Measurements from ENCODE around the gene TAF12. TPM values are rescaled to one million over a fixed set of nuclear protein-coding genes. Genes with fewer than 3 reads are reported as not detected.

TAF12 gene
- total RNA-seq, 1 donor from 2014 or later: 17.0 TPM

DNA sequence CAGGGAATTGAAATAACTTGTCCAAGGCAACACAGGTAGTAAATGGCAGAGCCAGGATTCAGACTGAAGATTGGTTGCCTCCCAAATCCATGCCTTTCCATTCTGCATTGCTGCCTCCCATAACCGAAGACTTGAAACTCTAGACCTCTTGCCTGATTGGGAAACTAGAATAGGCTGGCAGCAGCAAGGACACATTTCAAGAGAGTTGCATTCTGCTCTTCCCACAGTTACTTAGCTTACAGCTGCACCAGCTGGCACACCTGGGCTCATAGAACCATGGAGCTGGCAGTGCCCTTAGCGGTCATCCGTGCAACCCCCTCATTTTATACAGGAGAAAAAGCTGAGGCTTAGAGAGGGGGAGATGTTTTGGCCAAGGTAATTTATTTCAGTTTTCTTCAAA is 82.0 kb downstream of the TAF12 start:
- no peak for TF ChIP-seq CTCF (IDR thresholded peaks at IDR 0.05; ENCODE audit: unreplicated experiment)
- Mint-ChIP-seq H3K27ac (ENCODE audit: unreplicated experiment) (no peak overlapping the region), H3K27me3 (ENCODE audit: unreplicated experiment) (peaks cover 1% of the 10 kb centered on the region), H3K4me1 (ENCODE audit: unreplicated experiment) (no peaks in the 10 kb centered on the region), H3K4me3 (ENCODE audit: unreplicated experiment) (peak overlapping the region; percentile 8), H3K9me3 (ENCODE audit: unreplicated experiment) (no peaks in the 10 kb centered on the region), H3K36me3 (ENCODE audit: low read depth, unreplicated experiment) (peaks cover 17% of the 10 kb centered on the region)
- no peak for DNase-seq (ENCODE audit: low spot score)

Other genes starting within 250 kb of the TAF12 start
- gene RCC1, start 137.0 kb downstream of the TAF12 start, total RNA-seq (ENCODE audit: unreplicated experiment): 21.9 TPM
- 39.6 TPM for gene TRNAU1AP, start 90.0 kb downstream of the TAF12 start, total RNA-seq (ENCODE audit: unreplicated experiment)
- not detected for gene RAB42, start 50.8 kb downstream of the TAF12 start, total RNA-seq (ENCODE audit: unreplicated experiment)
- gene RNU11, start 5.5 kb upstream of the TAF12 start, total RNA-seq (ENCODE audit: unreplicated experiment): not detected
- 22.7 TPM for gene GMEB1, start 25.7 kb upstream of the TAF12 start, total RNA-seq (ENCODE audit: unreplicated experiment)
- 118 TPM for gene YTHDF2, start 93.9 kb upstream of the TAF12 start, total RNA-seq (ENCODE audit: unreplicated experiment)
- gene OPRD1, start 169.1 kb upstream of the TAF12 start, total RNA-seq (ENCODE audit: unreplicated experiment): 9.7 TPM